ENCODE measurements around the gene ITGA5. TPM values are rescaled to one million over a fixed set of nuclear protein-coding genes. Genes with fewer than 3 reads are reported as not detected.

ITGA5 gene
- total and polyA plus RNA-seq, 12 donors = 15.7 to 141 (median 72.2) TPM

DNA sequence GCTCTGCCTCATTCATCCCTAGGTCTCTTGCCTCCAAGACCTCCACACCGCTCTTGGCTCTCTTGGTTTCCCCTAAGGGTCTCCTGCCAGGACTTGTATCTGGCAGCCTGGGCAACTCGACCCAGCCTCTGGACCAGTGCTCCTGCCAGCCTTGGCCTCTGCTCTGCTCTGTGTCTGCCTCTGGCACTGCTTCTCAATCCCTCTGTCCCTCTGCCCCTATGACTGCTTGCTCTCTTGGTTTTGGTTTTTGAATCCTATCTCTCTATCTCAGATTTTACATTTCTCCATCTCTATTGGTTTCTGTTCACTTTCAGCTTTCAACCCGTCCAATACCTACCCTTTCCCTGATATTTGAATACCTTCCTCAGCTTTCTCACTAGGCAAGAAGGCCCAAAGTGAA, 6.3 kb downstream of the ITGA5 start:
- Histone ChIP-seq H3K27me3 (no peaks in the 10 kb centered on the region), H3K9me3 (replicated peaks in 1 of 3) (no peaks in the 10 kb centered on the region), H3K4me3 (peak overlapping the region in 1 of 4 donors; percentile 2), H3K36me3 (replicated peaks in 1 of 2) (peaks cover 0 to 18% of the 10 kb centered on the region in 2 donors), H3K27ac (peak overlapping the region; percentile 18 to 91 (median 75)), H3K4me1 (replicated peaks in 1 of 2) (peaks cover 61 to 71% of the 10 kb centered on the region in 2 donors)
- TF ChIP-seq POLR2A (IDR thresholded peaks at IDR 0.05) = no peak
- TF ChIP-seq, protein P1, sequence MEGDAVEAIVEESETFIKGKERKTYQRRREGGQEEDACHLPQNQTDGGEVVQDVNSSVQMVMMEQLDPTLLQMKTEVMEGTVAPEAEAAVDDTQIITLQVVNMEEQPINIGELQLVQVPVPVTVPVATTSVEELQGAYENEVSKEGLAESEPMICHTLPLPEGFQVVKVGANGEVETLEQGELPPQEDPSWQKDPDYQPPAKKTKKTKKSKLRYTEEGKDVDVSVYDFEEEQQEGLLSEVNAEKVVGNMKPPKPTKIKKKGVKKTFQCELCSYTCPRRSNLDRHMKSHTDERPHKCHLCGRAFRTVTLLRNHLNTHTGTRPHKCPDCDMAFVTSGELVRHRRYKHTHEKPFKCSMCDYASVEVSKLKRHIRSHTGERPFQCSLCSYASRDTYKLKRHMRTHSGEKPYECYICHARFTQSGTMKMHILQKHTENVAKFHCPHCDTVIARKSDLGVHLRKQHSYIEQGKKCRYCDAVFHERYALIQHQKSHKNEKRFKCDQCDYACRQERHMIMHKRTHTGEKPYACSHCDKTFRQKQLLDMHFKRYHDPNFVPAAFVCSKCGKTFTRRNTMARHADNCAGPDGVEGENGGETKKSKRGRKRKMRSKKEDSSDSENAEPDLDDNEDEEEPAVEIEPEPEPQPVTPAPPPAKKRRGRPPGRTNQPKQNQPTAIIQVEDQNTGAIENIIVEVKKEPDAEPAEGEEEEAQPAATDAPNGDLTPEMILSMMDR (IDR thresholded peaks at IDR 0.05) = no peak
- intact Hi-C loops (cut with DNase I) = no loop called here
- WGBS, 4 donors = 51 to 63% (median 57%) methylated on average over 3 of the region's 3 CpGs
- no peak for DNase-seq

DNA sequence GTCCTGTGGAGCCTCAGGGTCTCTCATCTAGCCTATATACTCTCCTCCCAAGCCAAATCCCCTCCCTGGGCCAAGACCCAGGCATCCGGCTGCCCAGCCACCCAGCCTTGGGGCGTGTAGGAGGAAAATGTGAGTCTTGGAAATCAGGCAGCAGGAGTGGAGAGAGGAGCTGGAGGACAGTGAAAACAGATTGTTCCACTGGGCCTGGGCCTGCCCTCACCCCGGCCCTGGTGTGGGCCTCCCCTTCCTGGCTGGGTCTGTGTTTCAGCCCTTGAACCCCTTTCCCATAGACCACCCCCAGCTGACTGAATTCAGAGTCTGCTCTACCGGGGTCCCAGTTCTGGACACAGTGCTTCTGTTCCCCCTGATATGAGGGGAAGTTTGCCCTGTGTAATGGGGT, 6.7 kb downstream of the ITGA5 start:
- H3K4me3 ChIP-seq = no peak overlapping the region
- DNase-seq = peak in 1 of 7 donors; percentile 64
- H3K27ac ChIP-seq = peak overlapping the region; percentile 18 to 91 (median 75)
- intact Hi-C loops (cut with DNase I) = no loop called here
- WGBS, 4 donors = 53 to 75% (median 63%) methylated on average over 4 of the region's 4 CpGs
- peaks cover 56 to 66% of the 10 kb centered on the region in 2 donors for H3K4me1 ChIP-seq (replicated peaks in 1 of 2)
- peaks cover 0 to 23% of the 10 kb centered on the region in 2 donors for H3K36me3 ChIP-seq (replicated peaks in 1 of 2)
- TF ChIP-seq POLR2A (IDR thresholded peaks at IDR 0.05) = no peak
- TF ChIP-seq, protein P1 (IDR thresholded peaks at IDR 0.05) = no peak
- no peaks in the 10 kb centered on the region for H3K27me3 ChIP-seq
- H3K9me3 ChIP-seq (replicated peaks in 1 of 3) = no peaks in the 10 kb centered on the region

DNA sequence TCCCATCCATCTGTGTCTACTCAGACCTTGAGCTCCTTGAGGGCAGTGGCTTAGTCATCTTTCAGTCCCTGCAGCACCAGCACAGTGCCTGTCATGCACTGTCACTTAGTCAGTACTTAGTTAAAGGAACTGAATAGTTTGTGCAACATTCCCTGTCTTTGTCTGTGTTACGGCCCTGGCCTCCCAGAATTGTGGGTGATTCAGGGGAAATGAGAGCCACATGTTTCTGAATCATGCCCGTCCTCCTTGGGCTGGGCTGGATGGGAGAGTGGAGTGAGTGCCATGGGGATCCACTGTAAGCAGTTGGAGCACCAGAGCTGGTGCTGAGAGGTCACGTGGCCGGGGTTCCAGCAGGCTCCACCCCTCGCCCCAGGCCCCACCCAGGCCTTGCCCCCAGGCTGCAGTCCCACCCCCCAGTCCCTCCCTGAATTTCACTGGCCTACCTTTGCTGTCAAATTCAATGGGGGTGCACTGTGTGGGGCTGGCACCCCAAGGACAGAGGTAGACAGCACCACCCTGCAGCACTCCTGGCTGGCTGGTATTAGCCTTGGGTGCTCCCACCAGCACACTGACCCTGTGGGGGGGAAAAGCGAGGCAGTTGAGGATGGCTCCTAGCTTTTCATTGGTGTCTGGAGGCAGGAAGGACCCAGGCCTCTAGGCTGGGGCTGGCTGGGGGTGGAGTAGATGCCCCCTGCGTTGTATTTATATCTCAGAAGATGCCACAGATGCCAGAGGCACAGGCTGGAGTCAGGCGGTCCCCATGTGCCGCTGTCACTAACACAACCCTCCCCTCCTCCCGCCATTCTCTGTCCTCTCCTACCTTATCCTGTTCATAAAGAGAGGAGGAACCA, 7.5 kb downstream of the ITGA5 start:
- WGBS, 4 donors = 30 to 53% (median 49%) methylated on average over 7 to 10 of the region's 10 CpGs
- H3K4me1 ChIP-seq (replicated peaks in 1 of 2) = peaks cover 49 to 59% of the 10 kb centered on the region in 2 donors
- peak; percentile 75 to 95 (median 93) for DNase-seq
- TF ChIP-seq, protein P1 (IDR thresholded peaks at IDR 0.05) = no peak
- peak in 1 of 2 donors; percentile 56 for TF ChIP-seq POLR2A (IDR thresholded peaks at IDR 0.05)
- H3K27me3 ChIP-seq = no peaks in the 10 kb centered on the region
- peaks cover 0 to 30% of the 10 kb centered on the region in 2 donors for H3K36me3 ChIP-seq (replicated peaks in 1 of 2)
- H3K9me3 ChIP-seq (replicated peaks in 1 of 3) = no peaks in the 10 kb centered on the region
- intact Hi-C loops (cut with DNase I) = no loop called here
- H3K27ac ChIP-seq = peak overlapping the region; percentile 18 to 91 (median 75)
- no peak overlapping the region for H3K4me3 ChIP-seq

DNA sequence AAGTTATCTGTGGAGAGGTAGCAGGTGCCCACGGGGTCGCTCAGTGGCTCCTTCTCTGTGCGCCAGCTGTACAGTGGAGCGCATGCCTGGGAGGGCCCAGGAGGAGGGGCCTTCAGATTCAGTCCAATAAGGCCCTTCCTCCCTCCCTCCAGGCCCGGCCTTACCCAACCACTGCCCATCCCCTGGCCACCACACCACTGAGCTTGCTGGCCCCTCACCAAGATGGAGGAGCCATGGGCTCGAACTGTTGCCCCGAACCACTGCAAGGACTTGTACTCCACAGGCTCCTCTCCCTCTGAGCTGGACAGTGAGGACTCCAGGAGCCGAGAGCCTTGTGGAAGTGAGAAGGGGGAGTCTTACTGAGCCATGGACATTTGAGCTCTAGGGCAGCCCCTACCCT, 9.8 kb downstream of the ITGA5 start:
- DNase-seq = no peak
- TF ChIP-seq POLR2A (IDR thresholded peaks at IDR 0.05) = no peak
- TF ChIP-seq, protein P1 (IDR thresholded peaks at IDR 0.05) = no peak
- no peak overlapping the region for H3K27ac ChIP-seq
- no peaks in the 10 kb centered on the region for H3K9me3 ChIP-seq (replicated peaks in 1 of 3)
- H3K4me3 ChIP-seq = no peak overlapping the region
- peaks cover 0 to 54% of the 10 kb centered on the region in 2 donors for H3K36me3 ChIP-seq (replicated peaks in 1 of 2)
- no peaks in the 10 kb centered on the region for H3K27me3 ChIP-seq
- 82 to 94% (median 89%) methylated on average over 7 to 8 of the region's 8 CpGs for whole genome bisulfite sequencing, 4 donors
- H3K4me1 ChIP-seq (replicated peaks in 1 of 2) = peaks cover 28 to 38% of the 10 kb centered on the region in 2 donors
- intact Hi-C loops (cut with DNase I) = no loop called here
